HCEC 1CT (cell line): ENCODE data around the gene LTF.

ENCODE experiments used
- DNase-seq: peaks from one replicate; pipeline ENCODE4 v3.0.0-alpha.2; 2017

LTF gene

GRCh38 chr3:46490338-46491084 is 25.8 kb upstream of the LTF start:
- peak; percentile 74 for DNase-seq

- DNase-seq: peak; percentile 77
Measured at GRCh38 chr3:46489875-46490274, 25.2 kb upstream of the LTF start.

GRCh38 chr3:46489381-46489780 is 24.7 kb upstream of the LTF start:
- DNase-seq: no peak

GRCh38 chr3:46488735-46489361 is 24.1 kb upstream of the LTF start:
- peak; percentile 81 for DNase-seq

GRCh38 chr3:46485779-46486175 is 21.1 kb upstream of the LTF start:
- DNase-seq: no peak

- DNase-seq: no peak
Measured at GRCh38 chr3:46484911-46485778, 20.4 kb upstream of the LTF start.

GRCh38 chr3:46484388-46484787 is 19.7 kb upstream of the LTF start:
- DNase-seq: no peak

- no peak for DNase-seq
Measured at GRCh38 chr3:46483825-46484224, 19.1 kb upstream of the LTF start.

- peak; percentile 62 for DNase-seq
Measured at GRCh38 chr3:46482632-46483350, 18.1 kb upstream of the LTF start.

- no peak for DNase-seq
Measured at GRCh38 chr3:46481636-46482035, 16.9 kb upstream of the LTF start.

GRCh38 chr3:46480491-46481195 is 15.9 kb upstream of the LTF start:
- no peak for DNase-seq

GRCh38 chr3:46479696-46480095 is 15.0 kb upstream of the LTF start:
- no peak for DNase-seq

GRCh38 chr3:46479021-46479420 is 14.3 kb upstream of the LTF start:
- no peak for DNase-seq

GRCh38 chr3:46478341-46478740 is 13.6 kb upstream of the LTF start:
- DNase-seq: no peak

GRCh38 chr3:46477756-46478155 is 13.1 kb upstream of the LTF start:
- DNase-seq: no peak

- no peak for DNase-seq
Measured at GRCh38 chr3:46477145-46477544, 12.4 kb upstream of the LTF start.

GRCh38 chr3:46472736-46473135 is 8.0 kb upstream of the LTF start:
- DNase-seq: no peak

GRCh38 chr3:46471371-46471914 is 6.7 kb upstream of the LTF start:
- no peak for DNase-seq

GRCh38 chr3:46470831-46471230 is 6.1 kb upstream of the LTF start:
- no peak for DNase-seq

- DNase-seq: no peak
Measured at GRCh38 chr3:46469680-46470357, 5.1 kb upstream of the LTF start.
